Measurements from ENCODE around the gene NRL. TPM values are rescaled to one million over a fixed set of nuclear protein-coding genes. Genes with fewer than 3 reads are reported as not detected.

Gene NRL
- total RNA-seq, 1 donor: 1.8 TPM

- no peak for DNase-seq (ENCODE audit: insufficient read length, low spot score, missing footprints)
- Histone ChIP-seq H3K36me3 (ENCODE audit: insufficient read depth, low read length) (no peaks in the 10 kb centered on the region), H3K4me3 (ENCODE audit: insufficient read depth, low read length) (no peak overlapping the region), H3K4me2 (ENCODE audit: insufficient read depth, low read length) (no peak overlapping the region), H2AFZ (ENCODE audit: low read length) (no peak overlapping the region), H3K27me3 (ENCODE audit: insufficient read depth, low read length) (peaks cover 16% of the 10 kb centered on the region), H3K79me2 (ENCODE audit: insufficient read depth, low read length) (no peaks in the 10 kb centered on the region), H3K4me1 (ENCODE audit: insufficient read depth, low read length) (no peaks in the 10 kb centered on the region), H3K9me3 (ENCODE audit: low read depth, low read length) (no peaks in the 10 kb centered on the region), H4K20me1 (ENCODE audit: insufficient read depth, low read length) (no peaks in the 10 kb centered on the region), H3K27ac (ENCODE audit: low read depth, low read length) (no peak overlapping the region)
- no peak for TF ChIP-seq CTCF (IDR thresholded peaks at IDR 0.05; ENCODE audit: extremely low read depth, low read depth, low read length)
Measured at GRCh38 chr14:24072881-24073877, 41.6 kb downstream of the NRL start.

- DNase-seq (ENCODE audit: insufficient read length, low spot score, missing footprints): no peak
- no peaks in the 10 kb centered on the region for H3K9me3 ChIP-seq (ENCODE audit: low read depth, low read length)
- peaks cover 16% of the 10 kb centered on the region for H3K27me3 ChIP-seq (ENCODE audit: insufficient read depth, low read length)
- no peak overlapping the region for H3K4me2 ChIP-seq (ENCODE audit: insufficient read depth, low read length)
- no peaks in the 10 kb centered on the region for H4K20me1 ChIP-seq (ENCODE audit: insufficient read depth, low read length)
- no peak for TF ChIP-seq CTCF (IDR thresholded peaks at IDR 0.05; ENCODE audit: extremely low read depth, low read depth, low read length)
- H2AFZ ChIP-seq (ENCODE audit: low read length): no peak overlapping the region
- no peak overlapping the region for H3K27ac ChIP-seq (ENCODE audit: low read depth, low read length)
- no peaks in the 10 kb centered on the region for H3K36me3 ChIP-seq (ENCODE audit: insufficient read depth, low read length)
- no peak overlapping the region for H3K4me3 ChIP-seq (ENCODE audit: insufficient read depth, low read length)
- no peaks in the 10 kb centered on the region for H3K4me1 ChIP-seq (ENCODE audit: insufficient read depth, low read length)
- H3K79me2 ChIP-seq (ENCODE audit: insufficient read depth, low read length): no peaks in the 10 kb centered on the region
Measured at GRCh38 chr14:24072436-24072835, 42.3 kb downstream of the NRL start.

GRCh38 chr14:24071836-24072430, 42.8 kb downstream of the NRL start:
- Histone ChIP-seq H2AFZ (ENCODE audit: low read length) (no peak overlapping the region), H3K4me1 (ENCODE audit: insufficient read depth, low read length) (no peaks in the 10 kb centered on the region), H3K79me2 (ENCODE audit: insufficient read depth, low read length) (no peaks in the 10 kb centered on the region), H3K4me2 (ENCODE audit: insufficient read depth, low read length) (no peak overlapping the region), H3K27me3 (ENCODE audit: insufficient read depth, low read length) (peaks cover 16% of the 10 kb centered on the region), H3K27ac (ENCODE audit: low read depth, low read length) (no peak overlapping the region), H3K9me3 (ENCODE audit: low read depth, low read length) (no peaks in the 10 kb centered on the region), H4K20me1 (ENCODE audit: insufficient read depth, low read length) (no peaks in the 10 kb centered on the region), H3K36me3 (ENCODE audit: insufficient read depth, low read length) (no peaks in the 10 kb centered on the region), H3K4me3 (ENCODE audit: insufficient read depth, low read length) (no peak overlapping the region)
- peak; percentile 47 for DNase-seq (ENCODE audit: insufficient read length, low spot score, missing footprints)
- TF ChIP-seq CTCF (IDR thresholded peaks at IDR 0.05; ENCODE audit: extremely low read depth, low read depth, low read length): no peak

- H3K4me1 ChIP-seq (ENCODE audit: insufficient read depth, low read length): no peaks in the 10 kb centered on the region
Measured at GRCh38 chr14:24071144-24071697, 43.5 kb downstream of the NRL start, which contains the start of gene CPNE6. Gene CPNE6 (plus strand): TSS chr14:24071562. CDS start chr14:24072937, 1,375 bp downstream.

More at GRCh38 chr14:24071144-24071697, 43.5 kb downstream of the NRL start, which contains the start of gene CPNE6:
- H3K4me3 ChIP-seq (ENCODE audit: insufficient read depth, low read length): no peak within 1 kb of the TSS
- H3K27ac ChIP-seq (ENCODE audit: low read depth, low read length): no peak within 1 kb of the TSS
- H3K9me3 ChIP-seq (ENCODE audit: low read depth, low read length): no peaks in the 10 kb centered on the region
- DNase-seq (ENCODE audit: insufficient read length, low spot score, missing footprints): peak; percentile 84
- no peaks in the 10 kb centered on the region for H3K36me3 ChIP-seq (ENCODE audit: insufficient read depth, low read length)
- H3K79me2 ChIP-seq (ENCODE audit: insufficient read depth, low read length): no peaks in the 10 kb centered on the region
- H4K20me1 ChIP-seq (ENCODE audit: insufficient read depth, low read length): no peaks in the 10 kb centered on the region
- no peak within 1 kb of the TSS for H3K4me2 ChIP-seq (ENCODE audit: insufficient read depth, low read length)
- H2AFZ ChIP-seq (ENCODE audit: low read length): no peak within 1 kb of the TSS
- H3K27me3 ChIP-seq (ENCODE audit: insufficient read depth, low read length): peaks cover 16% of the 10 kb centered on the region
- TF ChIP-seq CTCF (IDR thresholded peaks at IDR 0.05; ENCODE audit: extremely low read depth, low read depth, low read length): no peak
